AG04450 (cell line): Measurements from ENCODE around the gene HSPB6. TPM values are rescaled to one million over a fixed set of nuclear protein-coding genes. Genes with fewer than 3 reads are reported as not detected.
A peak's percentile ranks its signal among the peaks of the same experiment; 100 is the strongest.

ENCODE experiments used
- CTCF ChIA-PET: fragments of 300-600, 350-600 bp; formaldehyde crosslinking; extraction: SDS; loops from one replicate; lab custom pipeline; 2022; ENCODE audit warnings: antibody characterized with exemption, inconsistent platforms; lab: Charles Lee
- POLR2A ChIA-PET: fragments of 350-600 bp; formaldehyde crosslinking; extraction: SDS; loops from one replicate; lab custom pipeline; 2021; ENCODE audit warnings: antibody characterized with exemption, inconsistent platforms; lab: Yijun Ruan, JAX
- DNase-seq: peaks from one replicate; pipeline ENCODE4 v3.0.0-alpha.2; 2011; ENCODE audit warnings: low read depth, low spot score
- H3K27ac ChIP-seq: one replicate; pipeline ENCODE4 v1.5.1; 2012; ENCODE audit warnings: low read depth, low read length, control low read depth
- H3K27me3 ChIP-seq: one replicate; pipeline ENCODE4 v1.6.0; 2012; ENCODE audit warnings: low read length; ENCODE audit not compliant: control insufficient read depth, insufficient read depth
- H3K4me3 ChIP-seq: 2 replicates; pipeline ENCODE4 v1.5.1; 2011; ENCODE audit warnings: mild to moderate bottlenecking, low read depth, low read length, control low read depth
- H3K9me3 ChIP-seq: 2 replicates; pipeline ENCODE4 v1.5.1; 2012; ENCODE audit warnings: low read length; ENCODE audit not compliant: control insufficient read depth, insufficient read depth
- polyA minus RNA-seq: library from RNA; depleted of rRNA, polyadenylated mRNA; stranded (reverse); fragments of >200 nt; gene quantifications from 2 replicates; pipeline ENCODE4 v1.2.3, GENCODE V29; 2011; rRNA and poly(A)+ RNA removed
- polyA plus RNA-seq: library from polyadenylated mRNA; depleted of rRNA; stranded (reverse); fragments of >200 nt; gene quantifications from 2 replicates; pipeline ENCODE4 v1.2.3, GENCODE V29; 2011; rRNA removed
- TF ChIP-seq, protein P1 (sequence below): IDR thresholded peaks from 2 replicates; pipeline ENCODE4 v1.5.1; 2011; ENCODE audit warnings: low read depth, low read length, control low read depth, inconsistent platforms

HSPB6 gene, protein sequence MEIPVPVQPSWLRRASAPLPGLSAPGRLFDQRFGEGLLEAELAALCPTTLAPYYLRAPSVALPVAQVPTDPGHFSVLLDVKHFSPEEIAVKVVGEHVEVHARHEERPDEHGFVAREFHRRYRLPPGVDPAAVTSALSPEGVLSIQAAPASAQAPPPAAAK
- polyA plus RNA-seq (31.7 and 46.5 TPM in 2 replicates), polyA minus RNA-seq (43.4 and 58.9 TPM in 2 replicates)

DNA sequence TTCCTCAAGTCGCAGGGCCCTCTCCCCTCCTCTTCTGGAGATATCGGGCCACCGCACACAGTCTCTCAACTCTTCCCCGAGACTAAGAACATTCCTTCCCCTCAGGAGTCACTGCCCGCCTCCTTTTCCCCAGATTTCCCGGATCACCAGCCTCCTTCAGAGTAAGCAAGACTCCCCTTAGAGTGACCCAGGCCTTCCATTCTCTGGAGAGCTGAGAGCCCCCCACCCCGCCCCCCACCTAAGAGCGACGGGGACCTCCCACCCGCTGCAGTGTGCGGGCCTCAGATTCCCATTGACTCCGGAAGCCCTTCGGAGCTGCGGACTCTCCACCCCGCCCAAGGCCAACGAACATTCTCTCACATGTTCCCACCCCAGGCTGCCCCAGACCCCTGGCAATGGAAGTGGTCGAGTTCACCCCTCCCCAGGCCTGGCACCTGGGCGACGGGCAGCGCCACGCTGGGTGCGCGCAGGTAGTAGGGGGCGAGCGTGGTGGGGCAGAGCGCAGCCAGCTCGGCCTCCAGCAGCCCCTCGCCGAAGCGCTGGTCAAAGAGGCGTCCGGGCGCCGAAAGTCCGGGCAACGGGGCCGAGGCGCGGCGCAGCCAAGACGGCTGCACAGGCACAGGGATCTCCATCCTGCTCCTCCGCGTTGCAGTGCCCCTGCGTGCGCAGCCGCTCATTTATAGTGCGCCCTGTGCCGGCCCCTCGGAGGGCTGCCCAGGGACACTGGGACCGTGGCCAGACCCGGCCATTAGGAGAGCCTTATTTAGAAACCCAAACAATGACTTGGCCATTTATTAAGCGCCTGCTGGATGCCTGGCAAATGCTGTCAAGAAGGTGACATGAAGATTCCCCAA, at the start of gene HSPB6:
Gene HSPB6, minus strand, starts transcription at position 653 of the 854 bp plus-strand sequence. Its CDS starts 21 bp downstream, at position 632.
- ChIA-PET POLR2A (interaction anchor here (0.6 to 2.4 kb wide), 5 partner anchors 8 to 238 kb away, joined by 3 to 20 read pairs (median 10); partner anchors contain the start of genes LIN37, PSENEN and U2AF1L4), CTCF (interaction anchor here (1.0 kb wide), 1 partner anchor 8 kb away, joined by 3 read pairs; the partner anchor contains the start of gene LIN37)
- no peak for DNase-seq
- Histone ChIP-seq H3K4me3 (peak within 1 kb of the TSS; percentile 66), H3K27me3 (no peaks in the 10 kb centered on the region), H3K9me3 (no peaks in the 10 kb centered on the region), H3K27ac (peak within 1 kb of the TSS; percentile 99)
- TF ChIP-seq, protein P1, sequence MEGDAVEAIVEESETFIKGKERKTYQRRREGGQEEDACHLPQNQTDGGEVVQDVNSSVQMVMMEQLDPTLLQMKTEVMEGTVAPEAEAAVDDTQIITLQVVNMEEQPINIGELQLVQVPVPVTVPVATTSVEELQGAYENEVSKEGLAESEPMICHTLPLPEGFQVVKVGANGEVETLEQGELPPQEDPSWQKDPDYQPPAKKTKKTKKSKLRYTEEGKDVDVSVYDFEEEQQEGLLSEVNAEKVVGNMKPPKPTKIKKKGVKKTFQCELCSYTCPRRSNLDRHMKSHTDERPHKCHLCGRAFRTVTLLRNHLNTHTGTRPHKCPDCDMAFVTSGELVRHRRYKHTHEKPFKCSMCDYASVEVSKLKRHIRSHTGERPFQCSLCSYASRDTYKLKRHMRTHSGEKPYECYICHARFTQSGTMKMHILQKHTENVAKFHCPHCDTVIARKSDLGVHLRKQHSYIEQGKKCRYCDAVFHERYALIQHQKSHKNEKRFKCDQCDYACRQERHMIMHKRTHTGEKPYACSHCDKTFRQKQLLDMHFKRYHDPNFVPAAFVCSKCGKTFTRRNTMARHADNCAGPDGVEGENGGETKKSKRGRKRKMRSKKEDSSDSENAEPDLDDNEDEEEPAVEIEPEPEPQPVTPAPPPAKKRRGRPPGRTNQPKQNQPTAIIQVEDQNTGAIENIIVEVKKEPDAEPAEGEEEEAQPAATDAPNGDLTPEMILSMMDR = no peak

DNA sequence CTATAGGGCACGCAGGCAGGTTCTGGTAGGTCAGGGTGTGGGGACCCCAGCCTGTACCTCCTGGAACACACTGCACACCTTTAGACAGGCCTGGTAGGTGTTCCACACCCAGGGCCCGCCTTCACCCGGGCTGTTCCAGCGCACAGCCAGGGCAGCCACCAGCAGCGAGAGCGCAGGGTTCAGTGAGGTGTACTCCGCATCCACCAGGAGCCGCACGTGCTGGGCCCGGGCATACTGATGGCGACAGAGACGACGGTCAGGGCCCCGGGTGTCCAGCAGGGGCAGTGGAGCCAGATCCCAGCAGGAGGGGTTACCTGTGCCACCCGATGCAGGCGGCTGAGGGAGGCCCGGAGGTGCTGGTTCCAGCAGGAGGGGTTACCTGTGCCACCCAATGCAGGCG, 49.8 kb upstream of the HSPB6 start:
- TF ChIP-seq, protein P1 = no peak
- H3K27me3 ChIP-seq = peaks cover 14% of the 10 kb centered on the region
- no peak overlapping the region for H3K4me3 ChIP-seq
- no peaks in the 10 kb centered on the region for H3K9me3 ChIP-seq
- DNase-seq = no peak
- ChIA-PET POLR2A (no interaction called here), CTCF (no interaction called here)
- no peak overlapping the region for H3K27ac ChIP-seq

DNA sequence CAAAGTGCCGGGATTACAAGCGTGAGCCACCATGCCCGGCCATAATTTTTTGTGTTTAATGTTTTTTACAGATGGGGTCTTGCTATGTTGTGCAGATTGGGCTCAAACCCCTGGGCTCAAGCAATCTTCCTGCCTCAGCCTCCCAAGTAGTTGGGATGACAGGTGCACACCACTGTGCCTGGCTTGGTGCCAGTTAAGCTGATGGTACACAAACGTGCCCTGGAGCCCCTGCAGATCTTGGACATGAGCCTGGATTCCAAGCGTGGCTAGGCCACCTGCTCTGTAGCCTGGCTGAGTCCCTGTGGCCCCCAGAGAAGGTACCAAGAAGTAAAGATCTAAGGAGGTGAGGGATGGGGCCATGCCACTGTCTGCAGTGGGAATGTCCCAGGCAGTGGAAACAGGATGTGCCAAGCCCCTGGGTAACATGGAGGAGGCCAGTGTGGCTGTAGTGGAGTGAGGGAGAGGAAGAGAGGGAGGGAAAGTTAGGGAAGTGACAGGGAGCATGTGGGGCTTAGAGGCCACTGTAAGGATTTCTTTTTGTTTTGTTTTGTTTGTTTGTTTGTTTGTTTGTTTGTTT, 48.8 kb upstream of the HSPB6 start:
- TF ChIP-seq, protein P1 = no peak
- DNase-seq = no peak
- H3K27me3 ChIP-seq = peaks cover 12% of the 10 kb centered on the region
- no peak overlapping the region for H3K4me3 ChIP-seq
- no peak overlapping the region for H3K27ac ChIP-seq
- CTCF ChIA-PET = no interaction called here
- POLR2A ChIA-PET = no interaction called here
- no peaks in the 10 kb centered on the region for H3K9me3 ChIP-seq

DNA sequence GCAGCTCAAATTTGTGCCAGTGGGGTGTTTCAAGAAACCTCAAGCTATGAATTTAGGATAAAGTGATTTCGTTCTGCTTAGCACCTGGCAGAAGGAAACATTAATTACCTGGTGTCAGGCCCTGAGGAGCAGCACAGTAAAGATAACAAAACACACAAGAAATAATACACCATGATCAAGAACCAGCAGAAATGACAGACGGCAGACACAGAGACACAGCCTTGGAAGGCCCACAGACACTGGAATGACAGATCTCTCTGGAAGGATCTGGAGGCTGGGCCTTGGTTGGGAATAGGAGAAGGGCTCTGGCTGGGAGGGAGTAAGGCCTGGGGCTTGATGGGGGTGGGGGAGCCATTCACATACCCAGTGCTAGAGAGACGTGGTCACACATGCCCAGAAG, 45.0 kb upstream of the HSPB6 start:
- Histone ChIP-seq H3K4me3 (no peak overlapping the region), H3K27ac (no peak overlapping the region), H3K27me3 (peaks cover 13% of the 10 kb centered on the region), H3K9me3 (no peaks in the 10 kb centered on the region; the same call in 1 of the 2 replicates)
- ChIA-PET CTCF (no interaction called here), POLR2A (no interaction called here)
- TF ChIP-seq, protein P1 = no peak
- no peak for DNase-seq

DNA sequence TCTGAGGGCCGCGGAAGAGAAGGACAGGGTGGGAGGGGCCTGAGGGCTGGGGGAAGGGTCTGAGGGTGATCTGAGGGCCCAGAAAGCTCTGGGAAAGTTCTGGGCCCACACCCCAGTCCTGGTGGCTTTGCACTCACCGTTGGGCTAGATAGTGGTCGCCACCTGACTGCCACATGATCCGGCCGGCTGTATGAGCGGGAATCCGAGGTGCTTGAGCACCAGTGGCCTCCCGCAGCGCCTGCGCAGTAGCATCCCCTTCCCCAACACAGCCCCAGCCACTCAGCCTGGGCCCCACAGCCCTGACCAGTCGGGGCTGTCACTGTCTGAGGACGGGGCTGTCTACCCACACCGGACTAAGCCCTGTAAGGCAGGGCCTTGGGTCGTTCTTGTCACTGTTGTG, 40.8 kb upstream of the HSPB6 start:
- H3K27ac ChIP-seq = no peak overlapping the region
- H3K4me3 ChIP-seq = no peak overlapping the region
- CTCF ChIA-PET = no interaction called here
- TF ChIP-seq, protein P1 = no peak
- H3K27me3 ChIP-seq = peaks cover 18% of the 10 kb centered on the region
- no peaks in the 10 kb centered on the region; the same call in 1 of the 2 replicates for H3K9me3 ChIP-seq
- DNase-seq = no peak
- POLR2A ChIA-PET = no interaction called here
